H1 (cell line): Measurements from ENCODE around the gene CCNT1. TPM values are rescaled to one million over a fixed set of nuclear protein-coding genes. Genes with fewer than 3 reads are reported as not detected.

Experiments
- CTCF ChIA-PET: fragments of 300-600 bp; sonication (Branson Sonifier 250); formaldehyde crosslinking; loops from one replicate; lab custom pipeline; 2021; ENCODE audit not compliant: partially characterized antibody; lab: Charles Lee
- POLR2A ChIA-PET: fragments of 300-600 bp; sonication (Branson Sonifier 250); formaldehyde crosslinking; loops from one replicate; lab custom pipeline; 2021; ENCODE audit warnings: inconsistent platforms; ENCODE audit not compliant: partially characterized antibody; lab: Charles Lee
- DNase-seq, 2 experiments: peaks; one replicate each; pipeline versions ENCODE4 v3.0.0 to v3.0.0-alpha.2; 2010 to 2022; ENCODE audit warnings: low spot score in 2 of 2, low read depth in 1 of 2, mixed read lengths in 1 of 2
- FAIRE-seq: peaks from 2 replicates; lab custom pipeline; 2011; peaks lifted over from hg19 to GRCh38; lab: Jason Lieb, UNC
- H2AFZ ChIP-seq: 2 replicates; pipeline ENCODE4 v1.8.1; 2012; ENCODE audit warnings: low read length, inconsistent platforms
- H2AK5ac ChIP-seq: 2 replicates; pipeline ENCODE4 v1.6.1; 2013; ENCODE audit warnings: low read depth, low read length
- H2BK120ac ChIP-seq: replicated peaks from 2 replicates; pipeline ENCODE3; 2013; ENCODE audit warnings: low read depth, low read length, inconsistent platforms
- H2BK12ac ChIP-seq: 2 replicates; pipeline ENCODE4 v1.6.1; 2013; ENCODE audit warnings: low read depth, low read length
- H2BK15ac ChIP-seq: 2 replicates; pipeline ENCODE4 v1.6.1; 2013; ENCODE audit warnings: low read length
- H2BK20ac ChIP-seq: 2 replicates; pipeline ENCODE4 v1.6.1; 2013; ENCODE audit warnings: low read length
- H2BK5ac ChIP-seq: 2 replicates; pipeline ENCODE4 v1.6.1; 2013; ENCODE audit warnings: low read depth, low read length
- H3K14ac ChIP-seq: 2 replicates; pipeline ENCODE4 v1.6.1; 2013; ENCODE audit warnings: inconsistent platforms; ENCODE audit not compliant: insufficient read length
- H3K18ac ChIP-seq: 2 replicates; pipeline ENCODE4 v1.6.1; 2013; ENCODE audit warnings: low read length; ENCODE audit errors: extremely low read depth
- H3K23ac ChIP-seq: 2 replicates; pipeline ENCODE4 v1.6.1; 2013; ENCODE audit warnings: inconsistent platforms; ENCODE audit not compliant: insufficient read length
- H3K23me2 ChIP-seq: 2 replicates; pipeline ENCODE4 v1.6.1; 2013; ENCODE audit warnings: low read depth, low read length
- H3K27ac ChIP-seq: 2 replicates; pipeline ENCODE4 v1.6.1; 2011; ENCODE audit warnings: low read depth, low read length, inconsistent platforms
- H3K27me3 ChIP-seq, 4 experiments: replicated peaks in 1 of 4; 1 replicate in 1 of 4; 2 replicates in 3 of 4; pipeline versions ENCODE4 v1.6.1 to v1.8.1; 2011 to 2013; ENCODE audit warnings: low read length in 3 of 4, mild to moderate bottlenecking in 3 of 4, inconsistent platforms in 2 of 4, mixed read lengths in 2 of 4, moderate library complexity in 1 of 4; ENCODE audit not compliant: control insufficient read depth in 3 of 4, insufficient read depth in 3 of 4; ENCODE audit errors: extremely low read depth in 1 of 4
- H3K36me3 ChIP-seq, 4 experiments: 2 replicates each; pipeline versions ENCODE4 v1.6.1 to v1.8.1; 2011 to 2013; ENCODE audit warnings: mild to moderate bottlenecking in 4 of 4, low read length in 3 of 4, moderate library complexity in 2 of 4, control low read depth in 1 of 4, inconsistent platforms in 1 of 4; ENCODE audit not compliant: insufficient read depth in 4 of 4, control insufficient read depth in 2 of 4
- H3K4ac ChIP-seq: replicated peaks from 2 replicates; pipeline ENCODE3; 2013; ENCODE audit warnings: low read length, low read depth, mixed read lengths, inconsistent platforms; ENCODE audit not compliant: insufficient read length
- H3K4me1 ChIP-seq, 4 experiments: replicated peaks in 1 of 4; 1 replicate in 1 of 4; 2 replicates in 3 of 4; pipeline versions ENCODE4 v1.6.1 to v1.8.1; 2011 to 2013; ENCODE audit warnings: low read length in 3 of 4, inconsistent platforms in 2 of 4, mixed read lengths in 1 of 4; ENCODE audit not compliant: insufficient read depth in 4 of 4, control insufficient read depth in 3 of 4
- H3K4me2 ChIP-seq, 2 experiments: 2 replicates each; pipeline versions ENCODE4 v1.6.1 to v1.8.1; 2011 to 2013; ENCODE audit warnings: low read depth in 2 of 2, low read length in 2 of 2, control low read depth in 1 of 2, inconsistent platforms in 1 of 2, mild to moderate bottlenecking in 1 of 2; ENCODE audit not compliant: insufficient read depth in 1 of 2
- H3K4me3 ChIP-seq, 4 experiments: fragments of 200-600, 300-600 bp in 1 of 4; sonication (generic), shearing (Covaris generic), sonication (Bioruptor Twin) in 1 of 4; 2 replicates each; pipeline versions ENCODE4 v1.5.1 to v1.8.1; 2011 to 2016; ENCODE audit warnings: low read length in 4 of 4, low read depth in 3 of 4, control low read depth in 2 of 4, inconsistent platforms in 2 of 4, mild to moderate bottlenecking in 2 of 4, mixed read lengths in 1 of 4, moderate library complexity in 1 of 4; ENCODE audit not compliant: insufficient read depth in 2 of 4; ENCODE audit errors: extremely low read depth in 1 of 4
- H3K56ac ChIP-seq: replicated peaks from 2 replicates; pipeline ENCODE3; 2013; ENCODE audit warnings: low read depth, mild to moderate bottlenecking, mixed read lengths, low read length, inconsistent platforms; ENCODE audit not compliant: insufficient read length
- H3K79me1 ChIP-seq: 2 replicates; pipeline ENCODE4 v1.6.1; 2013; ENCODE audit warnings: low read depth, low read length, control low read depth
- H3K79me2 ChIP-seq, 2 experiments: 2 replicates each; pipeline versions ENCODE4 v1.6.1 to v1.8.1; 2012 to 2013; ENCODE audit warnings: low read length in 2 of 2, mild to moderate bottlenecking in 2 of 2, inconsistent platforms in 1 of 2; ENCODE audit not compliant: insufficient read depth in 2 of 2, control insufficient read depth in 1 of 2
- H3K9ac ChIP-seq, 4 experiments: replicated peaks in 1 of 4; 1 replicate in 1 of 4; 2 replicates in 3 of 4; pipeline versions ENCODE4 v1.6.1 to v1.8.1; 2011 to 2013; ENCODE audit warnings: low read depth in 3 of 4, low read length in 3 of 4, control low read depth in 2 of 4, mild to moderate bottlenecking in 2 of 4, moderate library complexity in 2 of 4, inconsistent platforms in 1 of 4; ENCODE audit errors: extremely low read depth in 1 of 4
- H3K9me3 ChIP-seq, 2 experiments: 2 replicates each; pipeline versions ENCODE4 v1.6.1 to v1.8.1; 2012 to 2013; ENCODE audit warnings: mild to moderate bottlenecking in 2 of 2, moderate library complexity in 2 of 2, control low read depth in 1 of 2, inconsistent platforms in 1 of 2, low read depth in 1 of 2, low read length in 1 of 2, mixed read lengths in 1 of 2; ENCODE audit not compliant: insufficient read depth in 2 of 2
- H4K20me1 ChIP-seq, 2 experiments: replicated peaks in 1 of 2; 2 replicates each; pipeline versions ENCODE3 to v1.8.1; 2011 to 2013; ENCODE audit warnings: inconsistent platforms in 2 of 2, low read length in 2 of 2, mild to moderate bottlenecking in 1 of 2; ENCODE audit not compliant: insufficient read depth in 2 of 2, control insufficient read depth in 1 of 2
- H4K5ac ChIP-seq: 2 replicates; pipeline ENCODE4 v1.6.1; 2013; ENCODE audit warnings: low read length, low read depth, mixed read lengths, inconsistent platforms; ENCODE audit not compliant: insufficient read length
- H4K8ac ChIP-seq: 2 replicates; pipeline ENCODE4 v1.8.0; 2013; ENCODE audit warnings: mild to moderate bottlenecking, moderate library complexity, low read length, inconsistent platforms; ENCODE audit not compliant: insufficient read depth; ENCODE audit errors: extremely low read depth
- H4K91ac ChIP-seq: replicated peaks from 2 replicates; pipeline ENCODE3; 2013; ENCODE audit warnings: low read length, mixed read lengths, inconsistent platforms; ENCODE audit not compliant: insufficient read length
- BRCA1 ChIP-seq: IDR thresholded peaks from 2 replicates; pipeline ENCODE4 v1.6.1; 2012; ENCODE audit warnings: low read depth, low read length, improper control_type of control experiment
- CHD1 ChIP-seq: IDR thresholded peaks from 2 replicates; pipeline ENCODE4 v1.6.1; 2012; ENCODE audit warnings: low read depth, low read length, improper control_type of control experiment
- EP300 ChIP-seq, 2 experiments: IDR thresholded peaks; 1 replicate in 1 of 2; 2 replicates in 1 of 2; pipeline ENCODE4 v1.6.1; 2011 to 2012; ENCODE audit warnings: low read depth in 2 of 2, low read length in 2 of 2, mild to moderate bottlenecking in 2 of 2, borderline replicate concordance in 1 of 2, inconsistent platforms in 1 of 2, moderate library complexity in 1 of 2
- EZH2 ChIP-seq: fragments of 200-600 bp; sonication (generic); IDR thresholded peaks from 2 replicates; pipeline ENCODE4 v1.7.1; 2012; ENCODE audit warnings: low read depth, mild to moderate bottlenecking, moderate library complexity, low read length, inconsistent platforms; ENCODE audit not compliant: severe bottlenecking
- NANOG ChIP-seq: IDR thresholded peaks from 2 replicates; pipeline ENCODE4 v1.6.1; 2011; ENCODE audit warnings: low read length, low read depth, mild to moderate bottlenecking, inconsistent platforms; ENCODE audit not compliant: insufficient read depth, poor library complexity, severe bottlenecking
- NRF1 ChIP-seq: IDR thresholded peaks from 2 replicates; pipeline ENCODE4 v1.6.1; 2011; ENCODE audit warnings: mild to moderate bottlenecking, low read depth, low read length, improper control_type of control experiment
- SIX5 ChIP-seq: IDR thresholded peaks from 2 replicates; pipeline ENCODE4 v1.6.1; 2011; ENCODE audit warnings: mild to moderate bottlenecking, low read depth, low read length
- SRF ChIP-seq: IDR thresholded peaks from 2 replicates; pipeline ENCODE4 v1.6.1; 2011; ENCODE audit warnings: mild to moderate bottlenecking, low read depth, low read length, moderate library complexity
- TAF1 ChIP-seq: IDR thresholded peaks from 2 replicates; pipeline ENCODE4 v1.6.1; 2011; ENCODE audit warnings: mild to moderate bottlenecking, low read depth, low read length
- TAF7 ChIP-seq: optimal IDR thresholded peaks from 2 replicates; pipeline ENCODE3; 2011; ENCODE audit warnings: low read depth, mild to moderate bottlenecking, inconsistent platforms, low read length, moderate library complexity, borderline replicate concordance
- TBP ChIP-seq: IDR thresholded peaks from 2 replicates; pipeline ENCODE4 v1.6.1; 2011; ENCODE audit warnings: low read depth, low read length, improper control_type of control experiment
- WGBS, 2 experiments: shearing (Covaris generic) in 1 of 2; methylation state at CpG; one replicate each; pipeline versions ENCODE4 v1.1.6 to v1.1.7; 2013 to 2015; ENCODE audit warnings: low lambda C conversion rate in 2 of 2, mixed read lengths in 2 of 2, inconsistent platforms in 1 of 2, low coverage in 1 of 2, missing lambda C conversion rate in 1 of 2; ENCODE audit not compliant: insufficient replicate concordance in 2 of 2, insufficient coverage in 1 of 2, insufficient read length in 1 of 2; ENCODE audit errors: extremely low coverage in 1 of 2, missing lambda C conversion rate in 1 of 2; 5-methylcytosine and 5-hydroxymethylcytosine counted together
- polyA plus RNA-seq, 7 experiments: library from polyadenylated mRNA; depleted of rRNA in 3 of 7; stranded (reverse) in 5 of 7; unstranded in 2 of 7; fragments of >200 nt in 5 of 7; fragments of 200-250 nt in 2 of 7; gene quantifications; 1 replicate in 5 of 7; 2 replicates in 1 of 7; 4 replicates in 1 of 7; pipeline versions ENCODE4 v1.2.1 to v1.2.3, GENCODE V29; 2011 to 2013; ENCODE audit warnings: missing spikeins in 2 of 7, mixed read lengths in 2 of 7
- total RNA-seq: library from RNA; stranded (reverse); fragmentation: NEBNext Ultra II Directional; extraction: Animal tissue kit (Norgen Biotek cat#: 25700); gene quantifications from 2 replicates; pipeline ENCODE4 v1.2.1, GENCODE V29; 2021
- TF ChIP-seq, protein P1 (sequence below): IDR thresholded peaks from 2 replicates; pipeline ENCODE4 v1.6.1; 2012; ENCODE audit warnings: low read length, inconsistent platforms

The CCNT1 gene
- total and polyA plus RNA-seq, 2 of the 8 experiments (the other 6 are each of a cell fraction or from before 2014, with no cell fraction given), result 13.2 to 45.9 TPM

DNA sequence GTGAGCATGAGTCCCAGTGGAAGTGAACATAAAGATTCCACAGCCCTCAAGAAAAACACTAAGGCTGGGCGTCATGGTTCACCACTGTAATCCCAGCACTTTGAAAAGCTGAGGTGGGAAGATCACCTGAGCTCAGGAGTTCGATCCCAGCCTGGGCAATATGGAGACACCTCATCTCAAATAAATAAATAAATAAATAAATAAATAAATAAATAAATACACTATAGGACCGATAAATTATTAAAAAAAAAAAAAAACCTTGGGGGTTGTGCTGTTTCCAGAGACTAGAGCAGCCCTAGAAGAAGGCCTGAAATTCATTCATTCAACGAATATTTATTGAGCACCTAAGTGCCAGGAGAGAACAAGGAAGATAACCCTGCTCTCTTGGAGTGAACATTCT is 33.0 kb downstream of the CCNT1 start:
- Histone ChIP-seq H4K5ac (no peak overlapping the region), H3K4me1 (peaks cover 0 to 3% (median under 1%) of the 10 kb centered on the region in 4 experiments; a peak in 3 of 7 replicates), H2BK20ac (no peak overlapping the region), H3K4me3 (no peak overlapping the region), H3K9me3 (no peaks in the 10 kb centered on the region), H3K23ac (no peak overlapping the region), H3K23me2 (0 out of 2 replicates have a peak, but pooled peaks cover 3% of the 10 kb centered on the region), H3K18ac (no peak overlapping the region), H2BK5ac (no peak overlapping the region), H4K91ac (no peak overlapping the region), H3K27me3 (no peaks in the 10 kb centered on the region), H3K27ac (no peak overlapping the region), H2AK5ac (no peak overlapping the region), H3K56ac (no peak overlapping the region), H4K8ac (no peak overlapping the region), H3K79me1 (peaks cover 6% of the 10 kb centered on the region; the same call in 1 of the 2 replicates), H2BK120ac (no peak overlapping the region), H3K4ac (no peak overlapping the region), H3K79me2 (peaks cover 20 to 35% of the 10 kb centered on the region in 2 experiments), H2AFZ (no peak overlapping the region), H2BK12ac (no peak overlapping the region), H3K14ac (no peak overlapping the region), H3K36me3 (peaks cover 6 to 28% (median 15%) of the 10 kb centered on the region in 4 experiments), H4K20me1 (peaks cover 5 to 6% of the 10 kb centered on the region in 2 experiments), H2BK15ac (no peak overlapping the region), H3K4me2 (no peak overlapping the region), H3K9ac (no peak overlapping the region)
- WGBS, 2 experiments, result 88% methylated on average over 4 of the region's 4 CpGs; no CpG with 5 or more reads in 1 of the 2 experiments
- ChIA-PET POLR2A (interaction anchor here (0.6 to 2.7 kb wide), 7 partner anchors 8 to 32 kb away, joined by 3 to 18 read pairs (median 16); partner anchors contain the start of gene CCNT1), CTCF (interaction anchor here (0.6 to 1.0 kb wide), 2 partner anchors 47 to 70 kb away, joined by 3 to 4 read pairs; no protein-coding TSS in a partner anchor)
- DNase-seq (no peak), FAIRE-seq (no peak)
- TF ChIP-seq EZH2 (no peak), EP300 (IDR thresholded peaks at IDR 0.05; ENCODE audit: borderline replicate concordance in 1 of 2, low read depth in 2 of 2, low read length in 2 of 2) (no peak), BRCA1 (no peak), CHD1 (no peak), TAF7 (no peak), TAF1 (no peak), NANOG (no peak), SRF (no peak), SIX5 (no peak), NRF1 (no peak), TBP (no peak)
- TF ChIP-seq, protein P1, sequence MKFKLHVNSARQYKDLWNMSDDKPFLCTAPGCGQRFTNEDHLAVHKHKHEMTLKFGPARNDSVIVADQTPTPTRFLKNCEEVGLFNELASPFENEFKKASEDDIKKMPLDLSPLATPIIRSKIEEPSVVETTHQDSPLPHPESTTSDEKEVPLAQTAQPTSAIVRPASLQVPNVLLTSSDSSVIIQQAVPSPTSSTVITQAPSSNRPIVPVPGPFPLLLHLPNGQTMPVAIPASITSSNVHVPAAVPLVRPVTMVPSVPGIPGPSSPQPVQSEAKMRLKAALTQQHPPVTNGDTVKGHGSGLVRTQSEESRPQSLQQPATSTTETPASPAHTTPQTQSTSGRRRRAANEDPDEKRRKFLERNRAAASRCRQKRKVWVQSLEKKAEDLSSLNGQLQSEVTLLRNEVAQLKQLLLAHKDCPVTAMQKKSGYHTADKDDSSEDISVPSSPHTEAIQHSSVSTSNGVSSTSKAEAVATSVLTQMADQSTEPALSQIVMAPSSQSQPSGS, result no peak
